ENCODE measurements around the gene GNAT3. TPM values are rescaled to one million over a fixed set of nuclear protein-coding genes. Genes with fewer than 3 reads are reported as not detected.

Gene GNAT3
- total and polyA plus RNA-seq, 2 donors (not counting 3 experiments of a cell fraction or from before 2014, with no cell fraction given): not detected

DNA sequence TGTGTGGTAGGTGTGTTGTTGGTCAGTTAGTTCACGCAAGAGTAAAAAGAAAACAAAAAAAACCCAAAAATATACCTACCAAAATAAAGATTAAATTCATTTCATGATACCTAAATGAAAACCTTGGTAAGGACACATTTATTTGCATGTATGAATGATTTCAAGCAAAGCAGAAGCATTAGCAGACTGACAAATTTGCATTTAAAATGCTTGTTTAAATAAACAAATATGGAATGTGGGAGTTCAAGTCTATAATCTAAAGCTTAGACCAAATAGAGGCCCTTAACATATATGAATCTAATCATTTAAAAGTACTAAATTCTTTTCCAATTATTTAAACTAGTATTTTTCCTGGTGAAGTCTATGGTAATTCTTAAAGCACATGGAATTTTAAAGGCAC is 35.8 kb downstream of the GNAT3 start:
- DNase-seq (ENCODE audit: low read depth, low spot score): no peak
- no peak overlapping the region for H3K27ac ChIP-seq (ENCODE audit: insufficient read depth, low read depth, low read length)
- H3K4me3 ChIP-seq (replicated peaks in 1 of 3; ENCODE audit: insufficient read depth in 1 of 3, low read depth in 1 of 3, low read length in 3 of 3): no peak overlapping the region
- H3K79me2 ChIP-seq (ENCODE audit: control insufficient read depth, insufficient read depth, low read length): no peaks in the 10 kb centered on the region
- H3K4me1 ChIP-seq (ENCODE audit: control insufficient read depth, extremely low read depth, insufficient read depth, low read length): no peaks in the 10 kb centered on the region
- FAIRE-seq: no peak
- POLR2A ChIA-PET: no interaction called here
- no peaks in the 10 kb centered on the region for H3K27me3 ChIP-seq (ENCODE audit: control insufficient read depth in 2 of 2, insufficient read depth in 2 of 2, low read length in 2 of 2)
- no peaks in the 10 kb centered on the region for H4K20me1 ChIP-seq (replicated peaks; ENCODE audit: control insufficient read depth, extremely low read depth, insufficient read depth, low read length)
- no peaks in the 10 kb centered on the region for H3K9me3 ChIP-seq (replicated peaks; ENCODE audit: control insufficient read depth, insufficient read depth, low read length)
- H3K36me3 ChIP-seq (ENCODE audit: control insufficient read depth in 2 of 2, extremely low read depth in 1 of 2, insufficient read depth in 2 of 2, low read length in 2 of 2): no peaks in the 10 kb centered on the region
- dilution Hi-C loops (cut with MboI; ENCODE audit: extremely low pct_ligation_motif_present, low sequenced_read_pairs) (no loop called here), intact Hi-C loops (cut with micrococcal nuclease) (no loop called here)
- TF ChIP-seq MAX (IDR thresholded peaks at IDR 0.05; ENCODE audit: insufficient read depth, insufficient read length) (no peak), POLR2AphosphoS5 (IDR thresholded peaks at IDR 0.05; ENCODE audit: insufficient read depth, low read depth, low read length) (no peak), FOS (IDR thresholded peaks at IDR 0.05; ENCODE audit: borderline replicate concordance, insufficient read depth, low read length) (no peak), POLR2A (IDR thresholded peaks at IDR 0.05; ENCODE audit: low read depth, low read length) (no peak), JUN (IDR thresholded peaks at IDR 0.05; ENCODE audit: borderline replicate concordance, insufficient read depth, insufficient read length, low read depth) (no peak), EZH2 (IDR thresholded peaks at IDR 0.05; ENCODE audit: borderline replicate concordance, low read depth, low read length, severe bottlenecking) (no peak), MYC (IDR thresholded peaks at IDR 0.05; ENCODE audit: low read depth, low read length) (no peak), GATA2 (IDR thresholded peaks at IDR 0.05; ENCODE audit: insufficient read depth, insufficient read length, low read depth, low read length) (no peak)
- TF ChIP-seq, protein P1, sequence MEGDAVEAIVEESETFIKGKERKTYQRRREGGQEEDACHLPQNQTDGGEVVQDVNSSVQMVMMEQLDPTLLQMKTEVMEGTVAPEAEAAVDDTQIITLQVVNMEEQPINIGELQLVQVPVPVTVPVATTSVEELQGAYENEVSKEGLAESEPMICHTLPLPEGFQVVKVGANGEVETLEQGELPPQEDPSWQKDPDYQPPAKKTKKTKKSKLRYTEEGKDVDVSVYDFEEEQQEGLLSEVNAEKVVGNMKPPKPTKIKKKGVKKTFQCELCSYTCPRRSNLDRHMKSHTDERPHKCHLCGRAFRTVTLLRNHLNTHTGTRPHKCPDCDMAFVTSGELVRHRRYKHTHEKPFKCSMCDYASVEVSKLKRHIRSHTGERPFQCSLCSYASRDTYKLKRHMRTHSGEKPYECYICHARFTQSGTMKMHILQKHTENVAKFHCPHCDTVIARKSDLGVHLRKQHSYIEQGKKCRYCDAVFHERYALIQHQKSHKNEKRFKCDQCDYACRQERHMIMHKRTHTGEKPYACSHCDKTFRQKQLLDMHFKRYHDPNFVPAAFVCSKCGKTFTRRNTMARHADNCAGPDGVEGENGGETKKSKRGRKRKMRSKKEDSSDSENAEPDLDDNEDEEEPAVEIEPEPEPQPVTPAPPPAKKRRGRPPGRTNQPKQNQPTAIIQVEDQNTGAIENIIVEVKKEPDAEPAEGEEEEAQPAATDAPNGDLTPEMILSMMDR (IDR thresholded peaks at IDR 0.05; ENCODE audit: extremely low read depth in 1 of 2, insufficient read depth in 1 of 2, low read depth in 1 of 2, low read length in 2 of 2): no peak
- no peak overlapping the region for H3K9ac ChIP-seq (replicated peaks; ENCODE audit: extremely low read depth, insufficient read depth, low read length)
- BruUV-seq (replicated peaks): no TSS peak
- no peaks in the 10 kb centered on the region for H3K9me1 ChIP-seq (replicated peaks; ENCODE audit: control insufficient read depth, extremely low read depth, insufficient read depth, low read length)
- H2AFZ ChIP-seq (ENCODE audit: low read depth, low read length): no peak overlapping the region
- CTCF ChIA-PET: interaction anchor here (0.7 to 1.6 kb wide), 4 partner anchors 23 to 96 kb away, joined by 3 to 5 read pairs (median 3); no protein-coding TSS in a partner anchor
- no peak overlapping the region for H3K4me2 ChIP-seq (ENCODE audit: insufficient read depth, low read length)

Data from endothelial cell of umbilical vein (primary cell).